Stimulated activated CD4-positive, alpha-beta T cell treated with anti-CD3 and anti-CD28 coated beads, Interleukin-1b, Interleukin-23, amount 100 ng/mL, for 1 hour (primary cell): ENCODE measurements around the gene RAB35.
A peak's percentile ranks its signal among the peaks of the same experiment; 100 is the strongest.

Source experiments
- DNase-seq, 2 donors: peaks; one replicate each; pipeline ENCODE4 v3.0.0-alpha.2; 2020; ENCODE audit warnings: low read depth in 2 of 2

Gene RAB35

GRCh38 chr12:120086801-120087621 lies 29.5 kb downstream of the RAB35 start:
- DNase-seq: peak; percentile 98 to 99

GRCh38 chr12:120085920-120086645 lies 30.5 kb downstream of the RAB35 start:
- no peak for DNase-seq

GRCh38 chr12:120081641-120082040 lies 34.9 kb downstream of the RAB35 start:
- DNase-seq: no peak

- DNase-seq: no peak
Measured at GRCh38 chr12:120079411-120080400, 36.8 kb downstream of the RAB35 start.

GRCh38 chr12:120078868-120079267 lies 37.7 kb downstream of the RAB35 start:
- DNase-seq: no peak

- no peak for DNase-seq
Measured at GRCh38 chr12:120077260-120077659, 39.3 kb downstream of the RAB35 start.

- DNase-seq: no peak
Measured at GRCh38 chr12:120076651-120077050, 39.9 kb downstream of the RAB35 start.

GRCh38 chr12:120075034-120075616 lies 41.4 kb downstream of the RAB35 start:
- no peak for DNase-seq

- DNase-seq: no peak
Measured at GRCh38 chr12:120072472-120073249, 43.9 kb downstream of the RAB35 start.

- DNase-seq: no peak
Measured at GRCh38 chr12:120071493-120072020, 45.0 kb downstream of the RAB35 start.

GRCh38 chr12:120069278-120069677 lies 47.3 kb downstream of the RAB35 start:
- DNase-seq: no peak

- DNase-seq: no peak
Measured at GRCh38 chr12:120067901-120068300, 48.7 kb downstream of the RAB35 start.

GRCh38 chr12:120067084-120067869 lies 49.3 kb downstream of the RAB35 start:
- DNase-seq: no peak

GRCh38 chr12:120066341-120066740 lies 50.2 kb downstream of the RAB35 start:
- no peak for DNase-seq

GRCh38 chr12:120065472-120065871 lies 51.1 kb downstream of the RAB35 start:
- no peak for DNase-seq

- DNase-seq: no peak
Measured at GRCh38 chr12:120064054-120064940, 52.3 kb downstream of the RAB35 start.

GRCh38 chr12:120062976-120063579 lies 53.5 kb downstream of the RAB35 start:
- no peak for DNase-seq

GRCh38 chr12:120061575-120062214 lies 54.9 kb downstream of the RAB35 start:
- DNase-seq: no peak
